PC-3 (cell line): ENCODE results near the gene CTXN2. TPM values are rescaled to one million over a fixed set of nuclear protein-coding genes. Genes with fewer than 3 reads are reported as not detected.

Experiments used
- ATAC-seq: fragments of 200-7000 bp; cut with Tn5 transposase; 2 replicates; pipeline ENCODE4 v1.9.1; 2020; ENCODE audit warnings: mild to moderate bottlenecking, moderate library complexity
- Bru-seq: library from RNA; stranded (reverse); fragments of 400-500 nt; gene quantifications from one replicate; lab custom pipeline; 2021; lab: Mats Ljungman, UMichigan
- BruChase-seq, 2 experiments: library from RNA; stranded (reverse); fragments of 400-500 nt; gene quantifications; one replicate each; lab custom pipeline; 2021; lab: Mats Ljungman, UMichigan
- BruUV-seq: library from RNA; stranded (reverse); fragments of 400-500 nt; replicated peaks from 2 replicates; lab custom pipeline; 2021; lab: Mats Ljungman, UMichigan
- CTCF ChIA-PET: fragments of 300-600 bp; sonication (Branson Sonifier 250); formaldehyde crosslinking; loops from one replicate; lab custom pipeline; 2022; ENCODE audit warnings: antibody characterized with exemption; lab: Charles Lee
- POLR2A ChIA-PET: fragments of 300-600 bp; sonication (Branson Sonifier 250); formaldehyde crosslinking; loops from one replicate; lab custom pipeline; 2022; ENCODE audit warnings: antibody characterized with exemption; ENCODE audit not compliant: unreplicated experiment; lab: Charles Lee
- DNase-seq: peaks from one replicate; pipeline ENCODE4 v3.0.0-alpha.2; 2015
- H2AFZ ChIP-seq: fragments of 300-600 bp; sonication (generic); 2 replicates; pipeline ENCODE4 v1.6.0; 2016; ENCODE audit warnings: antibody characterized with exemption, low read length
- H3F3A ChIP-seq: fragments of 300-600 bp; sonication (generic); one replicate; pipeline ENCODE4 v1.6.0; 2017; ENCODE audit warnings: antibody characterized with exemption, low read length, control low read depth, mild to moderate bottlenecking; ENCODE audit not compliant: unreplicated experiment
- H3K27ac ChIP-seq: fragments of 300-600 bp; sonication (generic); 2 replicates; pipeline ENCODE4 v1.5.1; 2016; ENCODE audit warnings: mild to moderate bottlenecking, low read length
- H3K27me3 ChIP-seq: fragments of 300-600 bp; sonication (generic); 2 replicates; pipeline ENCODE4 v1.6.1; 2016; ENCODE audit warnings: low read length, mixed read lengths
- H3K36me3 ChIP-seq: fragments of 300-600 bp; sonication (generic); 2 replicates; pipeline ENCODE4 v1.6.1; 2016; ENCODE audit warnings: low read depth, mixed run types, low read length, mixed read lengths
- H3K4me1 ChIP-seq: fragments of 300-600 bp; sonication (generic); 2 replicates; pipeline ENCODE4 v1.5.1; 2016; ENCODE audit warnings: low read length; ENCODE audit not compliant: insufficient read depth
- H3K4me2 ChIP-seq: fragments of 300-600 bp; sonication (generic); 2 replicates; pipeline ENCODE4 v1.6.0; 2016; ENCODE audit warnings: low read length
- H3K4me3 ChIP-seq: fragments of 300-600 bp; sonication (generic); 2 replicates; pipeline ENCODE4 v1.5.1; 2016; ENCODE audit warnings: mild to moderate bottlenecking, low read length, mixed read lengths
- H3K79me2 ChIP-seq: fragments of 300-600 bp; sonication (generic); 2 replicates; pipeline ENCODE4 v1.6.1; 2017; ENCODE audit warnings: low read length, mixed read lengths
- H3K9ac ChIP-seq: fragments of 300-600 bp; sonication (generic); 2 replicates; pipeline ENCODE4 v1.6.0; 2016; ENCODE audit warnings: mild to moderate bottlenecking, low read length
- H3K9me2 ChIP-seq: fragments of 300-600 bp; sonication (generic); replicated peaks from 2 replicates; pipeline ENCODE4 v1.6.1; 2016; ENCODE audit warnings: mixed run types, low read length, mixed read lengths
- H3K9me3 ChIP-seq: fragments of 300-600 bp; sonication (generic); 2 replicates; pipeline ENCODE4 v1.6.1; 2016; ENCODE audit warnings: low read length, mixed read lengths
- H4K20me1 ChIP-seq: fragments of 300-600 bp; sonication (generic); 2 replicates; pipeline ENCODE4 v1.6.1; 2016; ENCODE audit warnings: low read length, mixed read lengths
- CTCF ChIP-seq: fragments of 300-600 bp; sonication (generic); conservative IDR thresholded peaks from 2 replicates; pipeline ENCODE4 v1.5.1; 2017; ENCODE audit warnings: antibody characterized with exemption, low read depth, mild to moderate bottlenecking, low read length
- EZH2 ChIP-seq: fragments of 300-600 bp; sonication (generic); IDR thresholded peaks from one replicate; pipeline ENCODE4 v1.6.1; 2017; ENCODE audit warnings: antibody characterized with exemption, mild to moderate bottlenecking, low read length; ENCODE audit not compliant: unreplicated experiment
- EZH2phosphoT487 ChIP-seq: fragments of 300-600 bp; sonication (generic); IDR thresholded peaks from 2 replicates; pipeline ENCODE4 v1.6.1; 2018; ENCODE audit warnings: mild to moderate bottlenecking, antibody characterized with exemption, low read length, borderline replicate concordance
- intact Hi-C: fragments of 100-400 bp; cut with micrococcal nuclease; formaldehyde crosslinking; loops from 2 replicates; pipeline ENCODE4 v1.9.0; 2023
- long read RNA-seq: library from polyadenylated mRNA; unstranded; transcript quantifications from one replicate; pipeline ENCODE4 v2.0.0, GENCODE V29; 2021; ENCODE audit not compliant: unreplicated experiment
- total RNA-seq: library from RNA; depleted of rRNA; stranded (reverse); fragments of >200 nt; gene quantifications from 2 replicates; pipeline ENCODE4 v1.2.3, GENCODE V29; 2014; rRNA removed

The CTXN2 gene
- not detected in 2 replicates for total RNA-seq
- not detected for Bru-seq, nascent RNA
- not detected for BruChase-seq, experiment 1, labeled RNA remaining after a 6-hour chase
- BruChase-seq, experiment 2, labeled RNA remaining after a 2-hour chase: not detected
- long read RNA-seq: 0 reads

GRCh38 chr15:48191574-48192225 lies at the start of gene CTXN2:
Gene CTXN2, plus strand, starts transcription at chr15:48191665. Its CDS starts 9,636 bp downstream, at chr15:48201301.
- TF ChIP-seq EZH2phosphoT487: no peak
- no peak for TF ChIP-seq CTCF
- no peak for TF ChIP-seq EZH2
- no peak within 1 kb of the TSS for H2AFZ ChIP-seq
- H3K36me3 ChIP-seq: no peaks in the 10 kb centered on the region
- peaks cover 6% of the 10 kb centered on the region; the same call in 1 of the 2 replicates for H3K27me3 ChIP-seq
- BruUV-seq: no TSS peak
- POLR2A ChIA-PET: interaction anchor here (0.6 kb wide), 1 partner anchor 1252 kb away, joined by 3 read pairs; no protein-coding TSS in a partner anchor
- H3K9me2 ChIP-seq: no peaks in the 10 kb centered on the region
- no peaks in the 10 kb centered on the region for H3K4me1 ChIP-seq
- no peak within 1 kb of the TSS for H3K4me3 ChIP-seq
- ATAC-seq (no peak), DNase-seq (no peak)
- CTCF ChIA-PET: no interaction called here
- no peaks in the 10 kb centered on the region for H3K9me3 ChIP-seq
- no peak within 1 kb of the TSS for H3K4me2 ChIP-seq
- no peaks in the 10 kb centered on the region for H3K79me2 ChIP-seq
- no peak within 1 kb of the TSS for H3K9ac ChIP-seq
- H3K27ac ChIP-seq: no peak within 1 kb of the TSS
- intact Hi-C loops: no loop called here
- no peaks in the 10 kb centered on the region for H3F3A ChIP-seq
- no peaks in the 10 kb centered on the region for H4K20me1 ChIP-seq

GRCh38 chr15:48143856-48144255 lies 47.6 kb upstream of the CTXN2 start:
- DNase-seq: peak; percentile 12
- Histone ChIP-seq H3K4me3 (no peak overlapping the region), H3K27me3 (no peaks in the 10 kb centered on the region), H3K9me3 (no peaks in the 10 kb centered on the region), H3K4me1 (0 out of 2 replicates have a peak, but pooled peaks cover 5% of the 10 kb centered on the region), H3K9me2 (no peaks in the 10 kb centered on the region), H3F3A (no peaks in the 10 kb centered on the region), H3K79me2 (no peaks in the 10 kb centered on the region), H2AFZ (no peak overlapping the region), H3K4me2 (no peak overlapping the region), H3K9ac (no peak overlapping the region), H3K36me3 (no peaks in the 10 kb centered on the region), H4K20me1 (no peaks in the 10 kb centered on the region), H3K27ac (no peak overlapping the region)
- no peak for ATAC-seq
- CTCF ChIA-PET: no interaction called here
- no TSS peak for BruUV-seq
- intact Hi-C loops: no loop called here
- POLR2A ChIA-PET: no interaction called here
- TF ChIP-seq CTCF (no peak), EZH2 (no peak), EZH2phosphoT487 (no peak)

- CTCF ChIA-PET: no interaction called here
- Histone ChIP-seq H3K4me2 (no peak overlapping the region), H3K9me2 (no peaks in the 10 kb centered on the region), H3K9me3 (no peaks in the 10 kb centered on the region), H2AFZ (no peak overlapping the region), H3K27ac (no peak overlapping the region), H3K27me3 (no peaks in the 10 kb centered on the region), H3F3A (no peaks in the 10 kb centered on the region), H4K20me1 (no peaks in the 10 kb centered on the region), H3K4me3 (no peak overlapping the region), H3K79me2 (no peaks in the 10 kb centered on the region), H3K36me3 (no peaks in the 10 kb centered on the region), H3K9ac (no peak overlapping the region), H3K4me1 (0 out of 2 replicates have a peak, but pooled peaks cover 8% of the 10 kb centered on the region)
- no peak for TF ChIP-seq EZH2
- TF ChIP-seq CTCF: no peak
- TF ChIP-seq EZH2phosphoT487: no peak
- BruUV-seq: no TSS peak
- POLR2A ChIA-PET: no interaction called here
- no peak for ATAC-seq
- no peak for DNase-seq
- intact Hi-C loops: no loop called here
Observed at GRCh38 chr15:48144889-48145288, 46.6 kb upstream of the CTXN2 start.
